K562 (cell line): ENCODE results near the gene SIK3. TPM values are rescaled to one million over a fixed set of nuclear protein-coding genes. Genes with fewer than 3 reads are reported as not detected.

Experiments used
- CREB3L1 ChIP-seq: fragments of 450-650 bp; IDR thresholded peaks from 2 replicates; pipeline ENCODE4 v1.6.1; 2014; ENCODE audit warnings: low read depth, mild to moderate bottlenecking, moderate library complexity, borderline replicate concordance
- DIDO1 ChIP-seq: fragments of 450-650 bp; IDR thresholded peaks from 2 replicates; pipeline ENCODE4 v1.6.1; 2016; ENCODE audit warnings: low read depth, missing biosample characterization, missing genetic modification characterization
- DMBX1 ChIP-seq: fragments of 250-450 bp; sonication (Bioruptor Pico); IDR thresholded peaks from 2 replicates; pipeline ENCODE4 v1.8.0; 2022; ENCODE audit warnings: inconsistent platforms, mild to moderate bottlenecking, moderate library complexity, borderline replicate concordance
- FOXO4 ChIP-seq: fragments of 450-650 bp; formaldehyde crosslinking; IDR thresholded peaks from 2 replicates; pipeline ENCODE4 v1.4.0; 2020; ENCODE audit warnings: mild to moderate bottlenecking, moderate library complexity
- GABPA ChIP-seq: fragments of 200-800 bp; sonication (Bioruptor generic); conservative IDR thresholded peaks from 2 replicates; pipeline ENCODE4 v1.6.1; 2016; ENCODE audit warnings: low read depth, missing genetic modification characterization, missing compliant biosample characterization
- JUND ChIP-seq, 2 experiments: IDR thresholded peaks; 2 replicates in 1 of 2; 3 replicates in 1 of 2; pipeline ENCODE4 v1.6.1; 2011; ENCODE audit warnings: borderline replicate concordance in 2 of 2, low read depth in 2 of 2, low read length in 2 of 2, improper control_type of control experiment in 1 of 2, missing biosample characterization in 1 of 2, missing genetic modification characterization in 1 of 2, missing genetic modification reagents in 1 of 2
- KAT8 ChIP-seq: fragments of 450-650 bp; IDR thresholded peaks from 2 replicates; pipeline ENCODE4 v1.6.1; 2016; ENCODE audit warnings: low read depth, mild to moderate bottlenecking
- KLF1 ChIP-seq: fragments of 450-650 bp; IDR thresholded peaks from 2 replicates; pipeline ENCODE4 v1.6.1; 2016; ENCODE audit warnings: missing genetic modification characterization, missing compliant biosample characterization
- L3MBTL2 ChIP-seq: fragments of 450-650 bp; IDR thresholded peaks from 2 replicates; pipeline ENCODE4 v1.6.1; 2016; ENCODE audit warnings: mild to moderate bottlenecking, moderate library complexity
- MEIS2 ChIP-seq: fragments of 450-650 bp; IDR thresholded peaks from 2 replicates; pipeline ENCODE4 v1.6.1; 2014; ENCODE audit warnings: mild to moderate bottlenecking; ENCODE audit not compliant: partially characterized antibody
- NFE2L1 ChIP-seq: fragments of 450-650 bp; IDR thresholded peaks from 2 replicates; pipeline ENCODE4 v1.6.1; 2016; ENCODE audit warnings: missing genetic modification characterization, low read depth, mild to moderate bottlenecking, missing compliant biosample characterization, moderate library complexity, borderline replicate concordance
- RBBP5 ChIP-seq: fragments of 200-600 bp; sonication (generic); IDR thresholded peaks from 2 replicates; pipeline ENCODE4 v1.6.1; 2012; ENCODE audit warnings: borderline replicate concordance, mild to moderate bottlenecking, low read length, control low read depth, inconsistent platforms; ENCODE audit not compliant: insufficient read depth, poor library complexity, severe bottlenecking
- REST ChIP-seq, 2 experiments: fragments of 450-650 bp; formaldehyde crosslinking in 1 of 2; IDR thresholded peaks; 2 replicates each; pipeline versions ENCODE4 v1.4.0 to v1.6.1; 2014 to 2020; ENCODE audit warnings: mild to moderate bottlenecking in 2 of 2, borderline replicate concordance in 1 of 2, low read depth in 1 of 2
- RFX7 ChIP-seq: fragments of 250-450 bp; sonication (Bioruptor Pico); IDR thresholded peaks from 2 replicates; pipeline ENCODE4 v1.5.1; 2021; ENCODE audit warnings: mild to moderate bottlenecking
- ZBTB8A ChIP-seq: fragments of 450-650 bp; IDR thresholded peaks from 2 replicates; pipeline ENCODE4 v1.6.1; 2018; ENCODE audit warnings: mild to moderate bottlenecking, moderate library complexity; ENCODE audit not compliant: partially characterized antibody
- ZNF23 ChIP-seq: fragments of 250-450 bp; sonication (Bioruptor Pico); IDR thresholded peaks from 2 replicates; pipeline ENCODE4 v1.4.0; 2020; ENCODE audit warnings: mild to moderate bottlenecking
- ZNF24 ChIP-seq: fragments of 450-650 bp; IDR thresholded peaks from 2 replicates; pipeline ENCODE4 v1.6.1; 2016
- ZNF699 ChIP-seq: fragments of 250-450 bp; sonication (Bioruptor Pico); IDR thresholded peaks from 2 replicates; pipeline ENCODE4 v1.8.0; 2021; ENCODE audit warnings: mild to moderate bottlenecking, moderate library complexity; ENCODE audit not compliant: insufficient replicate concordance
- polyA plus RNA-seq, 8 experiments: library from polyadenylated mRNA; depleted of rRNA in 4 of 8; stranded (reverse) in 5 of 8; unstranded in 3 of 8; fragments of >200 nt; fragmentation: Nextera tagmentation in 2 of 8; fragmentation: Illumina TruSeq in 1 of 8; extraction: Ambion mirVana in 2 of 8; extraction: Trizol in 1 of 8; gene quantifications; 2 replicates each; pipeline versions ENCODE4 v1.2.1 to v1.2.3, GENCODE V29; 2011 to 2014; ENCODE audit warnings: inconsistent platforms in 1 of 8, missing spikeins in 1 of 8
- total RNA-seq, 7 experiments: library from RNA; depleted of rRNA in 6 of 7; stranded (reverse); fragments of >200 nt in 6 of 7; fragmentation: Illumina TruSeq in 2 of 7; extraction: Trizol in 2 of 7; gene quantifications; 2 replicates each; pipeline versions ENCODE4 v1.2.1 to v1.2.3, GENCODE V29; 2011 to 2021; ENCODE audit warnings: low replicate concordance in 1 of 7

The SIK3 gene
- total and polyA plus RNA-seq, 9 of the 15 experiments (the other 6 are each of a cell fraction or from before 2014, with no cell fraction given): 1.6 to 21.6 (median 8.0) TPM

- no peak for TF ChIP-seq RFX7
- TF ChIP-seq JUND (IDR thresholded peaks at IDR 0.05; ENCODE audit: borderline replicate concordance, low read depth, low read length): no peak
- no peak for TF ChIP-seq JUND (tag; IDR thresholded peaks at IDR 0.05; ENCODE audit: borderline replicate concordance, low read depth, low read length)
- no peak for TF ChIP-seq ZNF24
- no peak for TF ChIP-seq REST (IDR thresholded peaks at IDR 0.05; ENCODE audit: borderline replicate concordance)
- TF ChIP-seq REST (CRISPR knock-in tag; IDR thresholded peaks at IDR 0.05; ENCODE audit: low read depth): no peak
- TF ChIP-seq DMBX1 (CRISPR knock-in tag): no peak
- no peak for TF ChIP-seq DIDO1 (tag)
- TF ChIP-seq KLF1 (tag): no peak
- no peak for TF ChIP-seq CREB3L1
- no peak for TF ChIP-seq GABPA (tag)
- no peak for TF ChIP-seq MEIS2
- TF ChIP-seq RBBP5: no peak
- TF ChIP-seq ZNF699: no peak
- no peak for TF ChIP-seq ZBTB8A
- TF ChIP-seq L3MBTL2: no peak
- TF ChIP-seq NFE2L1: no peak
- TF ChIP-seq KAT8: no peak
- no peak for TF ChIP-seq FOXO4 (CRISPR knock-in tag)
- TF ChIP-seq ZNF23 (CRISPR knock-in tag): no peak
Measured at GRCh38 chr11:117016747-117017146, 81.5 kb downstream of the SIK3 start (continued).
